ENCODE measurements around the gene NEURL1.

Gene NEURL1

GRCh38 chr10:103493362-103493915 lies at the start of gene NEURL1:
NEURL1 (plus strand) TSS chr10:103493705; CDS start chr10:103494388, 683 bp downstream.
- DNase-seq = peak; percentile 31

- DNase-seq = no peak
These were observed 49.0 kb upstream of the NEURL1 start for GRCh38 chr10:103444478-103444877.

- no peak for DNase-seq
These were observed 48.1 kb upstream of the NEURL1 start for GRCh38 chr10:103445366-103445765.

- DNase-seq = no peak
These were observed 47.5 kb upstream of the NEURL1 start for GRCh38 chr10:103445767-103446567.

GRCh38 chr10:103447187-103447586 lies 46.3 kb upstream of the NEURL1 start:
- DNase-seq = no peak

GRCh38 chr10:103448746-103449145 lies 44.8 kb upstream of the NEURL1 start:
- no peak for DNase-seq

- no peak for DNase-seq
These were observed 44.0 kb upstream of the NEURL1 start for GRCh38 chr10:103449208-103450144.

- DNase-seq = no peak
These were observed 43.3 kb upstream of the NEURL1 start for GRCh38 chr10:103450201-103450695.

GRCh38 chr10:103451091-103451813 lies 42.3 kb upstream of the NEURL1 start:
- DNase-seq = peak; percentile 58

- peak; percentile 76 for DNase-seq
These were observed 41.5 kb upstream of the NEURL1 start, which contains the start of gene CALHM2 for GRCh38 chr10:103451831-103452505. CALHM2 (minus strand) TSS chr10:103452370; CDS start chr10:103449941, 2,429 bp downstream.

GRCh38 chr10:103452506-103453230 lies 40.8 kb upstream of the NEURL1 start:
- DNase-seq = no peak

GRCh38 chr10:103454026-103454425 lies 39.5 kb upstream of the NEURL1 start:
- DNase-seq = no peak

GRCh38 chr10:103455235-103455634 lies 38.3 kb upstream of the NEURL1 start:
- DNase-seq = no peak

- DNase-seq = no peak
These were observed 37.3 kb upstream of the NEURL1 start for GRCh38 chr10:103456074-103456660.

GRCh38 chr10:103457176-103457712 lies 36.3 kb upstream of the NEURL1 start:
- DNase-seq = no peak

GRCh38 chr10:103457896-103458583 lies 35.5 kb upstream of the NEURL1 start:
- DNase-seq = no peak

GRCh38 chr10:103458720-103459119 lies 34.8 kb upstream of the NEURL1 start, which contains the start of gene CALHM1:
CALHM1 (minus strand) TSS chr10:103458900; CDS start chr10:103458751, 149 bp downstream.
- peak; percentile 24 for DNase-seq

GRCh38 chr10:103459615-103460014 lies 33.9 kb upstream of the NEURL1 start:
- DNase-seq = no peak

GRCh38 chr10:103463499-103463898 lies 30.0 kb upstream of the NEURL1 start:
- DNase-seq = no peak

Measured in activated CD4-positive, alpha-beta T cell treated with anti-CD3 and anti-CD28 coated beads for 48 hours (primary cell).